ENCODE measurements around the gene MRPL10.
"Not testable (repeated sequence)": the region's sequence is repeated elsewhere in the genome, so short reads cannot be mapped to it uniquely, and the experiment has no call there.

The MRPL10 gene

GRCh38 chr17:47789611-47790561 lies 41.5 kb downstream of the MRPL10 start:
- no peak for DNase-seq (ENCODE audit: low spot score)

GRCh38 chr17:47785538-47786123 lies 45.7 kb downstream of the MRPL10 start:
- DNase-seq (ENCODE audit: low spot score): no peak

- no peak for DNase-seq (ENCODE audit: low spot score)
Measured at GRCh38 chr17:47781397-47781796, 49.9 kb downstream of the MRPL10 start.

GRCh38 chr17:47778184-47778635 lies 53.1 kb downstream of the MRPL10 start:
- DNase-seq (ENCODE audit: low spot score): no peak

- peak; percentile 62 for DNase-seq (ENCODE audit: low spot score)
Measured at GRCh38 chr17:47776330-47777197, 54.8 kb downstream of the MRPL10 start.

- no peak for DNase-seq (ENCODE audit: low spot score)
Measured at GRCh38 chr17:47774987-47775580, 56.3 kb downstream of the MRPL10 start.

- DNase-seq (ENCODE audit: low spot score): no peak
Measured at GRCh38 chr17:47774331-47774730, 57.0 kb downstream of the MRPL10 start.

- DNase-seq (ENCODE audit: low spot score): not testable (repeated sequence)
Measured at GRCh38 chr17:47773649-47774048, 57.7 kb downstream of the MRPL10 start.

Data from hematopoietic multipotent progenitor cell treated with erythropoietin and hydrocortisone succinate and interleukin-3 and kit ligand, for 15 days (in vitro differentiated cells).